ENCODE data around the gene KCNQ1. TPM values are rescaled to one million over a fixed set of nuclear protein-coding genes. Genes with fewer than 3 reads are reported as not detected.

The KCNQ1 gene
- total and polyA plus RNA-seq, 2 donors (not counting 3 experiments of a cell fraction or from before 2014, with no cell fraction given): 0.07 to 0.09 TPM

GRCh38 chr11:2898366-2899079, 453.7 kb downstream of the KCNQ1 start:
- TF ChIP-seq POLR2A (IDR thresholded peaks at IDR 0.05; ENCODE audit: low read depth, low read length) (no peak), MAX (IDR thresholded peaks at IDR 0.05; ENCODE audit: insufficient read depth, insufficient read length) (peak; percentile 91), CTCF (IDR thresholded peaks at IDR 0.05; ENCODE audit: extremely low read depth in 1 of 2, insufficient read depth in 1 of 2, low read depth in 1 of 2, low read length in 2 of 2) (no peak), JUN (IDR thresholded peaks at IDR 0.05; ENCODE audit: borderline replicate concordance, insufficient read depth, insufficient read length, low read depth) (peak; percentile 95), GATA2 (IDR thresholded peaks at IDR 0.05; ENCODE audit: insufficient read depth, insufficient read length, low read depth, low read length) (no peak), FOS (IDR thresholded peaks at IDR 0.05; ENCODE audit: borderline replicate concordance, insufficient read depth, low read length) (peak; percentile 88), MYC (IDR thresholded peaks at IDR 0.05; ENCODE audit: low read depth, low read length) (peak; percentile 87), EZH2 (IDR thresholded peaks at IDR 0.05; ENCODE audit: borderline replicate concordance, low read depth, low read length, severe bottlenecking) (no peak), POLR2AphosphoS5 (IDR thresholded peaks at IDR 0.05; ENCODE audit: insufficient read depth, low read depth, low read length) (peak; percentile 94)
- Histone ChIP-seq H3K4me2 (ENCODE audit: insufficient read depth, low read length) (peak overlapping the region; percentile 26), H3K9ac (replicated peaks; ENCODE audit: extremely low read depth, insufficient read depth, low read length) (peak overlapping the region; percentile 22), H4K20me1 (replicated peaks; ENCODE audit: control insufficient read depth, extremely low read depth, insufficient read depth, low read length) (no peaks in the 10 kb centered on the region), H3K27ac (ENCODE audit: insufficient read depth, low read depth, low read length) (peak overlapping the region; percentile 72), H3K36me3 (ENCODE audit: control insufficient read depth in 2 of 2, extremely low read depth in 1 of 2, insufficient read depth in 2 of 2, low read length in 2 of 2) (no peaks in the 10 kb centered on the region), H3K79me2 (ENCODE audit: control insufficient read depth, insufficient read depth, low read length) (no peaks in the 10 kb centered on the region), H3K9me3 (replicated peaks; ENCODE audit: control insufficient read depth, insufficient read depth, low read length) (no peaks in the 10 kb centered on the region), H2AFZ (ENCODE audit: low read depth, low read length) (no peak overlapping the region), H3K4me1 (ENCODE audit: control insufficient read depth, extremely low read depth, insufficient read depth, low read length) (peaks cover 26% of the 10 kb centered on the region), H3K27me3 (ENCODE audit: control insufficient read depth in 2 of 2, insufficient read depth in 2 of 2, low read length in 2 of 2) (peaks cover 0 to 2% of the 10 kb centered on the region in 2 experiments), H3K9me1 (replicated peaks; ENCODE audit: control insufficient read depth, extremely low read depth, insufficient read depth, low read length) (no peaks in the 10 kb centered on the region), H3K4me3 (replicated peaks in 1 of 3; ENCODE audit: insufficient read depth in 1 of 3, low read depth in 1 of 3, low read length in 3 of 3) (no peak overlapping the region)
- intact Hi-C loops (cut with micrococcal nuclease) (loop anchor here (1.0 kb wide), 1 partner anchor 31 kb away; the partner anchor contains the start of gene PHLDA2), dilution Hi-C loops (cut with MboI; ENCODE audit: extremely low pct_ligation_motif_present, low sequenced_read_pairs) (no loop called here)
- FAIRE-seq (peak; percentile 99), DNase-seq (ENCODE audit: low read depth, low spot score) (peak; percentile 88)
- BruUV-seq (replicated peaks): no TSS peak
- ChIA-PET POLR2A (interaction anchor here (0.7 to 1.7 kb wide), 3 partner anchors 31 to 1921 kb away, joined by 3 to 11 read pairs (median 4); partner anchors contain the start of gene PHLDA2), CTCF (interaction anchor here (0.8 to 1.8 kb wide), 5 partner anchors 10 to 366 kb away, joined by 3 to 12 read pairs (median 7); no protein-coding TSS in a partner anchor)

Small RNAs within 50 kb of the gene (small RNA-seq; reads per million reads assigned to genes)
- not detected for gene AC013791.1 (ENCODE audit: insufficient read depth, insufficient read length, low read depth, low replicate concordance)
- gene COX6CP18 (ENCODE audit: insufficient read depth, insufficient read length, low read depth, low replicate concordance): not detected
- gene RF01947 (ENCODE audit: insufficient read depth, insufficient read length, low read depth, low replicate concordance): not detected
- gene RF01948 (ENCODE audit: insufficient read depth, insufficient read length, low read depth, low replicate concordance): not detected
- gene RF01950 (ENCODE audit: insufficient read depth, insufficient read length, low read depth, low replicate concordance): not detected

Other genes starting within 250 kb of the KCNQ1 start
- not detected in 2 replicates for gene ASCL2, start 174.4 kb upstream of the KCNQ1 start, total RNA-seq
- gene ASCL2, start 174.4 kb upstream of the KCNQ1 start, polyA plus RNA-seq: not detected in 2 replicates
- gene C11orf21, start 143.1 kb upstream of the KCNQ1 start, total RNA-seq: not detected in 2 replicates
- not detected in 2 replicates for gene C11orf21, start 143.1 kb upstream of the KCNQ1 start, polyA plus RNA-seq
- gene TSPAN32, start 143.0 kb upstream of the KCNQ1 start, total RNA-seq: not detected in 2 replicates
- gene TSPAN32, start 143.0 kb upstream of the KCNQ1 start, polyA plus RNA-seq: not detected in 2 replicates
- gene CD81, start 67.7 kb upstream of the KCNQ1 start, total RNA-seq: 409 and 445 TPM in 2 replicates
- 641 and 802 TPM in 2 replicates for gene CD81, start 67.7 kb upstream of the KCNQ1 start, polyA plus RNA-seq
- gene TSSC4, start 44.3 kb upstream of the KCNQ1 start, total RNA-seq: 59.6 and 61.9 TPM in 2 replicates
- 42.7 and 53.4 TPM in 2 replicates for gene TSSC4, start 44.3 kb upstream of the KCNQ1 start, polyA plus RNA-seq
- not detected in 2 replicates for gene TRPM5, start 494 bp upstream of the KCNQ1 start, total RNA-seq
- not detected in 2 replicates for gene TRPM5, start 494 bp upstream of the KCNQ1 start, polyA plus RNA-seq